Stimulated activated naive CD4-positive, alpha-beta T cell (primary cell): Measurements from ENCODE around the gene SH3BGR.

Source experiments
- DNase-seq, 6 experiments: peaks; one replicate each; lab custom pipeline; 2025; lab: John Stamatoyannopoulos, UW

The SH3BGR gene

DNA sequence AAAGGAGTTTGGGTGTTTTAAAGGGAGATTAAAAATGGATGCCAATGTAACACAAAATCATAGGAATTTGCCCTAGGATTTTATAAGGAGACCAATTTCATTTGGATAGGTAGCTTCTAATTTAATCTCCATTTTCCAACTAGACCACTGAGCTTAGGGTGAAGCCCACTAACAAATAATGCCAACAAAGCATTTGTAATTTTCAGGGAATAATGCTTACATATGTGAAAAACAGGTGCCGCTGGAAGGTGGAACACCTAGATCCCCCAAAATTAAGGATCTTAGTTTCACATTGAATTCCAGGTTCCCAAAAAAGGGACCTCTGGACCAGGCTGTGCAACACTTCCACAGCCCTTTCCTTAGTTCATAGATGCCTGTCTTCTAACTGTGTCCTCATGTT is 94.8 kb downstream of the SH3BGR start:
- no peak for DNase-seq

DNA sequence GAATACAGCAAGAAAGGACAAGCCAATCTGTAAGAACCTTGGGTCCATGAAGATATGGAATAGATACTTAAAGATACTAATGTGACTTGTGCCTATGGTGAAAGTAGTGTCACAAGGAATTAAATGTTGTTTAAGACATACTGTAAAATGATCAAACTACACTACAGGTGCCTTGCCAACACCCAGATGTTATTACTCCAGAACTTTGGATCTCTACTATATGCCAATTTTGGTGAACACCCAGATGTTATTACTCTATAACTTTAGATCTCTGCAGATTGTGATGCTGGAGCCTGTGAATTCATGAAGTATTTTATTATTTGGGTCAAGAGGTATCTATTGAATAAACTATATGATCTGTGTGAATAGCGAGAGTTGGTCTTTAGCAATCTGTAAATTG is 101.1 kb downstream of the SH3BGR start:
- DNase-seq: no peak

DNA sequence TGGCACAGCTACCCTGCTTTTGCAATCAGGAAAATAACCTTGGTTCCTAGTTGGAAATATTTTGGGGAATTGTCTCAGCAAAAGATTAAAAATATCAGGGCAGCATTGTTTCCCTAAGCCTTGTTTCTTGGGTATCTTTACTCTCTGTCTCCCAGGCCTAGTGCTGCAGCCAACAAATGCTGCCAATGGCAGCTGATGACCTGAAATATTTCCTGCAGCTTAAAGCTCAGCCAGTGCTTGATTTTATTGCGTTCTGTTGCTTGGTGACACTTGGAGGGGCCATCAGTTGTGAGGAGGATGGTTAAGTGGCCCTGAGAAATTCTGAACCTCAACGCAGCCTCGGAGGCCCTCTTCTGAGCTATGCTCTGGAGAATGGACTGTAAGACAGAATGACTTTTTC is 101.6 kb downstream of the SH3BGR start:
- no peak for DNase-seq

DNA sequence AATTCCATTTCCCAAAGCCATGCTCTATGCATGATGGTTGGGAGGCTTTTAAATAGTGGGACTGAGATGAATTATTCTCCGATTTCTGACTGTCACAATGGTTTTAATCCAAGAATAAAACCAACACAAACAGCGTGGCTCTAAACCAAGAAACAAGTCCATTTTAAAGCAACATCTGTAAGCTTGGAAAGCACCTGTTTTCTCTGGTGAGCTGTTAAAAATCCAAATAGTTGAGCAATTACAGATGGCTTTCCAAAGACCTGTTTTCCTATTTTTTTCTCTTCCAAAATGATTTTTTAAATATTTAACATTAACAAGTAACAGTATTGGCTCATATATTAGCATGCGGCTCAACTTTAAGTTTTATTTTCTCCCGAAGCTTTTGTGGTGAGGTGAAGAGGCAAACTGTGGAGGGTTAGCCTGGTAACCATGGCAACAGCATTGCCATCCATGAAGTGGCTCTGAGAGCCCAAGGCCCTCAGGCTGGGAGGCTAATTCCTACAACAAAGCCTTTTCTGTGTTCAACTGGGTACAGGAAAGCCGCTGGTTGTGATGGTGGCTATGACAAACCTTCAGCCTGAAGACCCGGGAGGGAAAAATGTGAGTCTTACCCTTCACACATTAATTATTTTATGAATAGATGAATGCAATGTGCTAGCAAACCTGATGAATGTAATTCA is 104.3 kb downstream of the SH3BGR start:
- no peak for DNase-seq

DNA sequence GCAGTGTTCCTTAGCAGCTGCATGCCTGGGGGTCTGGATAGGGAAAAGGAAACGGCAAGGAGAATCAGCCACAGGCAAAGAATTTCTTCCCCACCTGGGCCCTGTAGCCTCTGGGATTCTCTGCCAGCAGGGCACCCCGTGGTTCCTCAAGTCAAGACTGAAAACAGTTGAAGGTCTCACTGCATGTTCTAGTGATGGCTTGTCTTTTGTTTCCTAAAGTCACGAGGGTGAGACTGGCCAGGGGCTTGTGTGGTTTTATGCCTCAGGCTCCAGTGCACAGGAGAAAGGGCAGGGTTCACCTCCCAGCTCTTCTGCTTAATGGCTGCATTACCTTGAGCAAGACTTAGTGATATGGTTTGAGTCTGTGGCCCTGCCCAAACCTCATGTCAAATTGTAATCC is 107.7 kb downstream of the SH3BGR start:
- no peak for DNase-seq

DNA sequence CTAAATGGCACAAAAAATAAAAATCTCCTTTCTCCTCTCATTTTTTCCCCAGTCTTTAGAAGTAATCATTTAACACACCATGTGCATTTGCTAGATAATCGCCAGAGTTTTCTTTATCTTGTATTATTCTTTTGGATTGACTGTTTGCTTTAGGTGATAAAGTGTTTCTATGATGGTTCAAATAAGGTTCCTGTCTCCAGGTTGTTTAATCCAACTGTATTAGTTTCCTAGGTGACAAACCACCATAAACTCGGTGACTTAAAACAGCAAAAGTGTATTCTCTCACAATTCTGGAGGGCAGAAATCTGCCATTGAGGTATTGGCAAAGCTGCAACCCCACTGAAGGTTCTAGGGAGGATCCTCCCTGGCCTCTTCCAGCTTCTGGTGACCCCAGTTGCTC is 109.4 kb downstream of the SH3BGR start:
- DNase-seq: no peak

DNA sequence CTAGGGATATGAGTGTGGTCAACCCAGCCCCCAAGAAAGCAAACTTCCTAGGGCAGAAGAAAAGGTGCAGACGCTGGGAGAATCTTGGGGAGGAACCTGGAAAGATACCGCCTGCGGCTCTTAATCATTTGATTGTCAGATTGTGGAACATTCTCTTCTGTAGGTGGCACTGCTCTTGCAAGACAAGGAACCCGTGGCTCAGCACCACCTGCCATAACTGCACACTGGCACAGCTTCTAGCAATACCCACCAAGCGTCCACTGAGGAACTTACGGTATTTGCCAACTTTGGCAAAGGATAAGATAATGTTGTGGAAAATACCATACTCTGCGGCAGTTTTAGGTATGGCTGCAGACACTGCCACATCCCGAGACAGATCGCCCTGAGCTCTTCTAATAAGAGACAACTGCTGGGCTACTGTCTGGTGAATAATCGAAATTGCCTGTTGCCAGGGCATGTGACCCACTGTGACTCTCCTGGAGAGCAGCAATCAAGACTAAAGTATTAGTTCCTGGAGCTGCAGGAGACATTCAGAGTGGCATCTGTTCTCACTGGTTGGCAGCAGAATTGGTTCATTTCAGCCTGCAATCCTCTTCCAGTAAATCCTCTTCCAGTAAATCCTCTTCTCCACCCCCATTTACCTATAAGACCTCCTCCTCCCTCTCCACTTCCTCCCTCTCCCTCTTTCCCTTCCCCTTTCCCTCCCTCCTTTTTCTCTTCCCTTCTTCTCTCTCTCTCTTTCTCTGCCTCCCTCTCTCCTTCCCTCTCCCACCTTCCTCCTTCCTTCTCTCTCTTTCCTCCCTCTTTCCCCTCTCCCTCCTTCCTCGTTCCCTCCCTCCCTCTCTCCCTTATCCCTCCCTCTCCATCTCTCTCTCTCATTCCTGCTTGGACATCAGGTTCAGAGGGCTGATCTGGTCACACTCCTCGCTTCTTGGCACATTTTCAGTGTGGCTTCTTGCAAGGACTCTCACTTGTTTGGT is 111.3 kb downstream of the SH3BGR start:
- no peak for DNase-seq

DNA sequence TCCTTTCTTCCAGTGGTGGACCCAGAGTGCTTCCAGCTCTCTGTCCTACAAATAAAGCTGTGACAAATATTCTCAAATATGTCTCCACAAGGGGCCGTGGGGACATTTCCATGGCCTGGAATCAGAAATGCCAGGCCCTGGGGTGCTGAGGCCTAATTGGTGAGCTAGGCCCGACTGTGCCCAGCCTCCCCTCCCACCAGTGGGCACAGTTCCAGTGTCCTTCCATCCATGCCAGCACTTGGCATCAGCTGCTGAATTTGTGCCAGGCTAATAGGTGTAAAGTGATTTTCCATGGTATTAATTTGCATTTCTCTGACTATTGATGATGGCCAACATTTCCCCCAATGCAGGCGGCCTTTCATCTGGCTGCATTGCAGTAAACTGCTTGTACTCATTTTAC is 112.4 kb downstream of the SH3BGR start:
- no peak for DNase-seq
